SU-DHL-6 (cell line): ENCODE measurements around the gene ZNF701.

Source experiments
- EZH2phosphoT487 ChIP-seq: fragments of 200-600 bp; sonication (generic), shearing (Covaris generic); conservative IDR thresholded peaks from 2 replicates; pipeline ENCODE4 v1.6.1; 2018; ENCODE audit warnings: mild to moderate bottlenecking, antibody characterized with exemption, low read length, moderate library complexity, mixed read lengths
- TF ChIP-seq, protein P1 (sequence below): fragments of 200-600 bp; sonication (generic); IDR thresholded peaks from one replicate; pipeline ENCODE4 v1.5.1; 2017; ENCODE audit warnings: antibody characterized with exemption, mild to moderate bottlenecking, low read length, moderate library complexity; ENCODE audit not compliant: insufficient read depth, poor library complexity, severe bottlenecking

DNA sequence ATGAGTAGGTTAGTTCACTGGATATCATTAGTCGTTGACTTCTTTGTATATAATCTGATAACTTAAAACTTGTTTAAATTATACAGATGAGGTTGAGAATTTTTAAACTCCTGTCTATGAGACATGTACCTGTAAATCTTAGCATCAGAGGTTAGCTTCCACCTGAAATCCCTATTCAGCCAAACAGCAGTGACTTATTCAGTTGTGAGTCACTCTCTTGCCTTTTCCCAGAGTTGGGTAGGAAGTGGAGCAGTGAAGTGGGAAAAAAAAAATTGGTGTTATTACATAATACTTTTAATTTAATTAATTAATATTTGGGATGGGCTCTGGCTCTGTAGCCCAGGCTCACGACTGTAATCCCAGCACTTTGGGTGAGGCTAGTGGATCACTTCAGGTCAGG, 32.9 kb downstream of the ZNF701 start:
- TF ChIP-seq EZH2phosphoT487 = no peak
- TF ChIP-seq, protein P1, sequence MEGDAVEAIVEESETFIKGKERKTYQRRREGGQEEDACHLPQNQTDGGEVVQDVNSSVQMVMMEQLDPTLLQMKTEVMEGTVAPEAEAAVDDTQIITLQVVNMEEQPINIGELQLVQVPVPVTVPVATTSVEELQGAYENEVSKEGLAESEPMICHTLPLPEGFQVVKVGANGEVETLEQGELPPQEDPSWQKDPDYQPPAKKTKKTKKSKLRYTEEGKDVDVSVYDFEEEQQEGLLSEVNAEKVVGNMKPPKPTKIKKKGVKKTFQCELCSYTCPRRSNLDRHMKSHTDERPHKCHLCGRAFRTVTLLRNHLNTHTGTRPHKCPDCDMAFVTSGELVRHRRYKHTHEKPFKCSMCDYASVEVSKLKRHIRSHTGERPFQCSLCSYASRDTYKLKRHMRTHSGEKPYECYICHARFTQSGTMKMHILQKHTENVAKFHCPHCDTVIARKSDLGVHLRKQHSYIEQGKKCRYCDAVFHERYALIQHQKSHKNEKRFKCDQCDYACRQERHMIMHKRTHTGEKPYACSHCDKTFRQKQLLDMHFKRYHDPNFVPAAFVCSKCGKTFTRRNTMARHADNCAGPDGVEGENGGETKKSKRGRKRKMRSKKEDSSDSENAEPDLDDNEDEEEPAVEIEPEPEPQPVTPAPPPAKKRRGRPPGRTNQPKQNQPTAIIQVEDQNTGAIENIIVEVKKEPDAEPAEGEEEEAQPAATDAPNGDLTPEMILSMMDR = no peak
